Stimulated activated CD8-positive, alpha-beta memory T cell treated with anti-CD3 and anti-CD28 coated beads, Interleukin-15, amount 100 ng/mL, for 48 hours (primary cell): ENCODE measurements around the gene CEMIP.

Experiments
- DNase-seq, 2 donors: peaks; one replicate each; pipeline ENCODE4 v3.0.0-alpha.2; 2020; ENCODE audit warnings: low read depth in 2 of 2

The CEMIP gene

GRCh38 chr15:80926126-80926525 is 147.0 kb downstream of the CEMIP start:
- DNase-seq: no peak

DNA sequence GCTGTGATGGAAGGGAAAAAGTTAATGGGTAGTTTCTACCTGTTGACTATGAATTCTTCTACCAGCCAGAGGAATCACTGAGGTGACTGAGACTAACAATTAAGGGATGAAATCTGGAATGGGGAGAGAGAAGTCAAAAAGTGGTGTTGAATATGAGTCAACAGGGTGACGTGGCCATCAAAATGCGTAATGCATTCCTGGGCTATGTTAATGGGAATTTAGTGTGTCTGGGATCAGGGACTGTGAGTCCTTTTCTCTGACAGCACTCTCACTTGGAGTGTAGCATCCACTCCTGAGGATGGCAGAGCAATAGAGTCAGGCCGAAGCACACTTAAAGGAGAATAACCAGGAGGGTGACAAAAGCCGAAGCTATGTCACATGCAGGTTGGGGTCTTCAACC is 150.1 kb downstream of the CEMIP start:
- DNase-seq: no peak

- DNase-seq: no peak
These were observed 150.5 kb downstream of the CEMIP start for GRCh38 chr15:80929689-80930088.

- no peak for DNase-seq
These were observed 152.0 kb downstream of the CEMIP start for GRCh38 chr15:80931191-80931590.

- DNase-seq: no peak
These were observed 152.7 kb downstream of the CEMIP start for GRCh38 chr15:80931721-80932512.

DNA sequence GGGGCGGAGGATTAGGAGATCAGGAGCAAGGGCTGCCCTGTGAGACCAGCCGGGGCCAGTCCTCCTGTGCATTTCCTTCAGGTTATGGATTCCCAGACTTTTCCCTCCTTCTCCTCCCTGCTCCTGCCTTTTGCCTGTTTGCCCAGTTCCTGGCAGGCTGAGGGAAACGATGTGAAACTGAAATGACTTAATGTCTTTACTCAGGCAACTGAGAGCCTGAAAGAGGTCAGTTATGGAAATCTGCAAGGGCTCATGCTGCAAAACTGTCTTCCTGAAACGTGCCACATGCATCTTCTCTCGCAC is 153.3 kb downstream of the CEMIP start:
- DNase-seq: no peak

GRCh38 chr15:80932989-80933388 is 153.8 kb downstream of the CEMIP start:
- no peak for DNase-seq

DNA sequence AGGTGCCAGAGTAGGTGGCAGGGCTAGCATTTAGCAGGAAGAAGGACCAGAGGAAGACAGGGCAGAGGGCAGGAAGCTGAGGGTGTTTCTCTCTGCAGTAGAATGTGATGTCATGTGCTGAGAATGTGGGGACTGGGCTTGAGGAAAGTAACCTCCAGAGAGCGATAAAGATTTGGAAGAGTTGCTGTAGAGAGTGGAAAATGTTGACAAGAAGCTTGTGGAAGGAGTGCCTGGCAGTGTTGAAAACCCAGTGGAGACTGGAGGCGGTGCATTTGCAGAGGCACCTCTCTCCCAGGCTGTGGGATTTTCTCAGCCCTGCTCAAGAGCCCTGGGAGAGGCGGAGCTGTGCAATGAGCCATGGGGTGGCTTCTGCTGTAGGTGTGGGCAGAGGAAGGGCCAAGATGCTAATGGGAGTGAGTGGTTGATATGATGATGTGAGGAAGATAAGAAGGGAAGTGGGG is 155.6 kb downstream of the CEMIP start:
- DNase-seq: no peak

DNA sequence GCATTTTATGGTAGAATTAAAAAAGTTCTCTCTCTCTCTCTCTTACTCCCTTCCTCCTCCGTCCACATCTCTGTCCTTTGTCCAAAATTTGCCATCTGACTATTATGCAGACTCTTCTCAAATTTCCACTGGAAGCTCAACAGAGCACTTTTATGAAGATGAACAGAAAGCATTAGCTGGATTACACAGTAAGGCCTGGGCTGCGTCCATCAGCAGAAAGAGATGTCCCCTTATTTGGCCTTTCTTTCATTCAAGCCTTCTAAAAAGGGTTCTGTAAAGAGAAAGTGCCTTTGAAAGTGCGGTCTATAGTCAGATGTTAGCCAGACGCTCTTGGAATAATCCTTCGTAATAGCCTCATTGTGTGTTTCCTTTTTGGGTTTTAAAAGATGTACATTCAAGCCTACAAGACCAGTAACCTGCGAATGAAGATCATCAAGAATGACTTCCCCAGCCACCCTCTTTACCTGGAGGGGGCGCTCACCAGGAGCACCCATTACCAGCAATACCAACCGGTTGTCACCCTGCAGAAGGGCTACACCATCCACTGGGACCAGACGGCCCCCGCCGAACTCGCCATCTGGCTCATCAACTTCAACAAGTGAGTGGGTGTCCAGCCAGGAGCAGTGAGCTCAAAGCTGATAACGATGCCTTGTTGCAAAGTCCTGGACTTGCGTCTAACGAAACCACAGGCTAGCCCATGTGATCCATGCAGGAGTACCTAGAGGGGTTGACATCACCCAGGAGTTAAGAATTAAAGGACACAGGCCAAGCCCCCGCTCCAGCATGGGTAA is 157.3 kb downstream of the CEMIP start:
- no peak for DNase-seq

- no peak for DNase-seq
These were observed 158.5 kb downstream of the CEMIP start for GRCh38 chr15:80937718-80938117.

DNA sequence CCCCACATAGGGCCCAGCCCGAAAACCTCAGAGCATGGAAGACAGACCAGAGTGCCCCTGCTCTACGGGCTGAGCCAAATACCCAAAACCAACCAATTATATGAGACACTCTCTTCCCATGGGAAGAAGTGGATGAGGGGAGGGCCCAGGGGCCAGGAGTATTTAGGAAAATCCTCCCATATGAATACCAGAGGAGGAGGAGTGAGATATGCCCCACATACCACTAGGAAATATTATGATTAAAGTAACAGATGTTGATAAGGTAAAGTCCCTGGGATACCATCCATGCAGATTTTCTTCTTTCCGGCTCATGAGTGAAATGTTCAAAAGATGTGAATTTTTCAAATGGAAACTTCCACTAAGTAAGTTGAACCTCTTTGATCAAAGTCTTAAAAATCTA is 160.0 kb downstream of the CEMIP start:
- DNase-seq: no peak

GRCh38 chr15:80940331-80940730 is 161.2 kb downstream of the CEMIP start:
- no peak for DNase-seq

- DNase-seq: no peak
These were observed 161.7 kb downstream of the CEMIP start for GRCh38 chr15:80940851-80941250.

DNA sequence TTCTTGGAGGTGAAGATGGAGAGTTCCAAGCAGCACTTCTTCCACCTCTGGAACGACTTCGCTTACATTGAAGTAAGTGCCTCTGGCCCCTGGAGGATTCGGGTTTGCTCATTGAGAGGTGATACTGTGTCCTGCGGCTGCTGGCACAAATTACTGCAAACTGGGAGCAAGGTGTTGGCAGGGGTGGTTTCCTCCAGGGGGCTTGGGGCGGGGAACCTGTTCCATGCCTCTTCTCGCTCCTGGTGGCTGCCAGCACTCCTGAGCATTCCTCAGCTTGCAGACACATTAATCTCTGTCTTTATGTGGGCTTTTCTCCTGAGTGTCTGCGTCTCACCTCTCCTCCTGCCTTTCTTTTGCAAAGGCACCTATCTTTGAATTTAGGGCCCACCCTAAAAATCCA is 163.1 kb downstream of the CEMIP start:
- no peak for DNase-seq

GRCh38 chr15:80942746-80943565 is 163.8 kb downstream of the CEMIP start:
- DNase-seq: no peak

- no peak for DNase-seq
These were observed 165.6 kb downstream of the CEMIP start for GRCh38 chr15:80944818-80945217.

GRCh38 chr15:80945605-80946004 is 166.4 kb downstream of the CEMIP start:
- DNase-seq: no peak

DNA sequence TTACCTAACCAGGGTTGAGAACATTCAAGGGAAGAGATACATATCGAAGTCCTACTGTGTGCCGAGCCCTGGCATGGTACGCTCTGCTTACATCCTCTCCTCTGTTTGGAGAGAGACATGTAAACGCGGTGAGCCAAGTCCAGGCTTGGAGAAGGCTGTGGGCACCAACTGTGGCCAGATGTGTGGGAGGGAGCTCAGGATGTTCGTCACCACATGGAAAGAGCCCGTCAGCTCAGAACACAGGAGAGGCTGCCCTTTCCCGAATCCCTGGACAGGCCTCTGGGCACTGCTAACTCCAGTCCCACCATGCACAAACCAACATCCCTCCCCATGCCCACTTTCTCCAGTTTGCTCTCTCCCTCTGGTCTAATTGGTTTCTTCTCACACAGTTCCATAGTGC is 167.4 kb downstream of the CEMIP start:
- DNase-seq: no peak

- no peak for DNase-seq
These were observed 169.6 kb downstream of the CEMIP start for GRCh38 chr15:80948651-80949292.

DNA sequence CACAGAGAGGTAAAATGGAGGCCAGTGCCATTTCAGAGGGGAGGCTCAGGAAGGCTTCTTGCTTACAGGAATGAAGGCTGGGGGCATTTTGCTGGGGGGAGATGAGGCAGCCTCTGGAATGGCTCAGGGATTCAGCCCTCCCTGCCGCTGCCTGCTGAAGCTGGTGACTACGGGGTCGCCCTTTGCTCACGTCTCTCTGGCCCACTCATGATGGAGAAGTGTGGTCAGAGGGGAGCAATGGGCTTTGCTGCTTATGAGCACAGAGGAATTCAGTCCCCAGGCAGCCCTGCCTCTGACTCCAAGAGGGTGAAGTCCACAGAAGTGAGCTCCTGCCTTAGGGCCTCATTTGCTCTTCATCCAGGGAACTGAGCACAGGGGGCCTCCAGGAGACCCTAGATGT is 170.6 kb downstream of the CEMIP start:
- DNase-seq: no peak

- DNase-seq: no peak
These were observed 171.3 kb downstream of the CEMIP start for GRCh38 chr15:80950291-80951078.
